H1 (cell line): ENCODE measurements around the gene COL8A1. TPM values are rescaled to one million over a fixed set of nuclear protein-coding genes. Genes with fewer than 3 reads are reported as not detected.

Source experiments
- CTCF ChIA-PET: fragments of 300-600 bp; sonication (Branson Sonifier 250); formaldehyde crosslinking; loops from one replicate; lab custom pipeline; 2021; ENCODE audit not compliant: partially characterized antibody; lab: Charles Lee
- POLR2A ChIA-PET: fragments of 300-600 bp; sonication (Branson Sonifier 250); formaldehyde crosslinking; loops from one replicate; lab custom pipeline; 2021; ENCODE audit warnings: inconsistent platforms; ENCODE audit not compliant: partially characterized antibody; lab: Charles Lee
- DNase-seq, 2 experiments: peaks; one replicate each; pipeline versions ENCODE4 v3.0.0 to v3.0.0-alpha.2; 2010 to 2022; ENCODE audit warnings: low spot score in 2 of 2, low read depth in 1 of 2, mixed read lengths in 1 of 2
- FAIRE-seq: peaks from 2 replicates; lab custom pipeline; 2011; peaks lifted over from hg19 to GRCh38; lab: Jason Lieb, UNC
- H2AFZ ChIP-seq: 2 replicates; pipeline ENCODE4 v1.8.1; 2012; ENCODE audit warnings: low read length, inconsistent platforms
- H2AK5ac ChIP-seq: 2 replicates; pipeline ENCODE4 v1.6.1; 2013; ENCODE audit warnings: low read depth, low read length
- H2BK120ac ChIP-seq: replicated peaks from 2 replicates; pipeline ENCODE3; 2013; ENCODE audit warnings: low read depth, low read length, inconsistent platforms
- H2BK12ac ChIP-seq: 2 replicates; pipeline ENCODE4 v1.6.1; 2013; ENCODE audit warnings: low read depth, low read length
- H2BK15ac ChIP-seq: 2 replicates; pipeline ENCODE4 v1.6.1; 2013; ENCODE audit warnings: low read length
- H2BK20ac ChIP-seq: 2 replicates; pipeline ENCODE4 v1.6.1; 2013; ENCODE audit warnings: low read length
- H2BK5ac ChIP-seq: 2 replicates; pipeline ENCODE4 v1.6.1; 2013; ENCODE audit warnings: low read depth, low read length
- H3K14ac ChIP-seq: 2 replicates; pipeline ENCODE4 v1.6.1; 2013; ENCODE audit warnings: inconsistent platforms; ENCODE audit not compliant: insufficient read length
- H3K18ac ChIP-seq: 2 replicates; pipeline ENCODE4 v1.6.1; 2013; ENCODE audit warnings: low read length; ENCODE audit errors: extremely low read depth
- H3K23ac ChIP-seq: 2 replicates; pipeline ENCODE4 v1.6.1; 2013; ENCODE audit warnings: inconsistent platforms; ENCODE audit not compliant: insufficient read length
- H3K23me2 ChIP-seq: 2 replicates; pipeline ENCODE4 v1.6.1; 2013; ENCODE audit warnings: low read depth, low read length
- H3K27ac ChIP-seq: 2 replicates; pipeline ENCODE4 v1.6.1; 2011; ENCODE audit warnings: low read depth, low read length, inconsistent platforms
- H3K27me3 ChIP-seq, 4 experiments: replicated peaks in 1 of 4; 1 replicate in 1 of 4; 2 replicates in 3 of 4; pipeline versions ENCODE4 v1.6.1 to v1.8.1; 2011 to 2013; ENCODE audit warnings: low read length in 3 of 4, mild to moderate bottlenecking in 3 of 4, inconsistent platforms in 2 of 4, mixed read lengths in 2 of 4, moderate library complexity in 1 of 4; ENCODE audit not compliant: control insufficient read depth in 3 of 4, insufficient read depth in 3 of 4; ENCODE audit errors: extremely low read depth in 1 of 4
- H3K36me3 ChIP-seq, 4 experiments: 2 replicates each; pipeline versions ENCODE4 v1.6.1 to v1.8.1; 2011 to 2013; ENCODE audit warnings: mild to moderate bottlenecking in 4 of 4, low read length in 3 of 4, moderate library complexity in 2 of 4, control low read depth in 1 of 4, inconsistent platforms in 1 of 4; ENCODE audit not compliant: insufficient read depth in 4 of 4, control insufficient read depth in 2 of 4
- H3K4ac ChIP-seq: replicated peaks from 2 replicates; pipeline ENCODE3; 2013; ENCODE audit warnings: low read length, low read depth, mixed read lengths, inconsistent platforms; ENCODE audit not compliant: insufficient read length
- H3K4me1 ChIP-seq, 4 experiments: replicated peaks in 1 of 4; 1 replicate in 1 of 4; 2 replicates in 3 of 4; pipeline versions ENCODE4 v1.6.1 to v1.8.1; 2011 to 2013; ENCODE audit warnings: low read length in 3 of 4, inconsistent platforms in 2 of 4, mixed read lengths in 1 of 4; ENCODE audit not compliant: insufficient read depth in 4 of 4, control insufficient read depth in 3 of 4
- H3K4me2 ChIP-seq, 2 experiments: 2 replicates each; pipeline versions ENCODE4 v1.6.1 to v1.8.1; 2011 to 2013; ENCODE audit warnings: low read depth in 2 of 2, low read length in 2 of 2, control low read depth in 1 of 2, inconsistent platforms in 1 of 2, mild to moderate bottlenecking in 1 of 2; ENCODE audit not compliant: insufficient read depth in 1 of 2
- H3K4me3 ChIP-seq, 4 experiments: fragments of 200-600, 300-600 bp in 1 of 4; sonication (generic), shearing (Covaris generic), sonication (Bioruptor Twin) in 1 of 4; 2 replicates each; pipeline versions ENCODE4 v1.5.1 to v1.8.1; 2011 to 2016; ENCODE audit warnings: low read length in 4 of 4, low read depth in 3 of 4, control low read depth in 2 of 4, inconsistent platforms in 2 of 4, mild to moderate bottlenecking in 2 of 4, mixed read lengths in 1 of 4, moderate library complexity in 1 of 4; ENCODE audit not compliant: insufficient read depth in 2 of 4; ENCODE audit errors: extremely low read depth in 1 of 4
- H3K56ac ChIP-seq: replicated peaks from 2 replicates; pipeline ENCODE3; 2013; ENCODE audit warnings: low read depth, mild to moderate bottlenecking, mixed read lengths, low read length, inconsistent platforms; ENCODE audit not compliant: insufficient read length
- H3K79me1 ChIP-seq: 2 replicates; pipeline ENCODE4 v1.6.1; 2013; ENCODE audit warnings: low read depth, low read length, control low read depth
- H3K79me2 ChIP-seq, 2 experiments: 2 replicates each; pipeline versions ENCODE4 v1.6.1 to v1.8.1; 2012 to 2013; ENCODE audit warnings: low read length in 2 of 2, mild to moderate bottlenecking in 2 of 2, inconsistent platforms in 1 of 2; ENCODE audit not compliant: insufficient read depth in 2 of 2, control insufficient read depth in 1 of 2
- H3K9ac ChIP-seq, 4 experiments: replicated peaks in 1 of 4; 1 replicate in 1 of 4; 2 replicates in 3 of 4; pipeline versions ENCODE4 v1.6.1 to v1.8.1; 2011 to 2013; ENCODE audit warnings: low read depth in 3 of 4, low read length in 3 of 4, control low read depth in 2 of 4, mild to moderate bottlenecking in 2 of 4, moderate library complexity in 2 of 4, inconsistent platforms in 1 of 4; ENCODE audit errors: extremely low read depth in 1 of 4
- H3K9me3 ChIP-seq, 2 experiments: 2 replicates each; pipeline versions ENCODE4 v1.6.1 to v1.8.1; 2012 to 2013; ENCODE audit warnings: mild to moderate bottlenecking in 2 of 2, moderate library complexity in 2 of 2, control low read depth in 1 of 2, inconsistent platforms in 1 of 2, low read depth in 1 of 2, low read length in 1 of 2, mixed read lengths in 1 of 2; ENCODE audit not compliant: insufficient read depth in 2 of 2
- H4K20me1 ChIP-seq, 2 experiments: replicated peaks in 1 of 2; 2 replicates each; pipeline versions ENCODE3 to v1.8.1; 2011 to 2013; ENCODE audit warnings: inconsistent platforms in 2 of 2, low read length in 2 of 2, mild to moderate bottlenecking in 1 of 2; ENCODE audit not compliant: insufficient read depth in 2 of 2, control insufficient read depth in 1 of 2
- H4K5ac ChIP-seq: 2 replicates; pipeline ENCODE4 v1.6.1; 2013; ENCODE audit warnings: low read length, low read depth, mixed read lengths, inconsistent platforms; ENCODE audit not compliant: insufficient read length
- H4K8ac ChIP-seq: 2 replicates; pipeline ENCODE4 v1.8.0; 2013; ENCODE audit warnings: mild to moderate bottlenecking, moderate library complexity, low read length, inconsistent platforms; ENCODE audit not compliant: insufficient read depth; ENCODE audit errors: extremely low read depth
- H4K91ac ChIP-seq: replicated peaks from 2 replicates; pipeline ENCODE3; 2013; ENCODE audit warnings: low read length, mixed read lengths, inconsistent platforms; ENCODE audit not compliant: insufficient read length
- CBX8 ChIP-seq: fragments of 300-800, 300-1000 bp; sonication (generic); IDR thresholded peaks from 2 replicates; pipeline ENCODE4 v1.7.1; 2016; ENCODE audit warnings: low read depth, low read length, borderline replicate concordance
- GTF2F1 ChIP-seq: IDR thresholded peaks from 2 replicates; pipeline ENCODE4 v1.6.1; 2012; ENCODE audit warnings: low read depth, low read length, improper control_type of control experiment, borderline replicate concordance
- HDAC2 ChIP-seq, 2 experiments: fragments of 300-600 bp in 1 of 2; sonication (generic) in 1 of 2; IDR thresholded peaks; 2 replicates each; pipeline ENCODE4 v1.6.1; 2011 to 2012; ENCODE audit warnings: low read depth in 2 of 2, low read length in 2 of 2, mild to moderate bottlenecking in 2 of 2, moderate library complexity in 2 of 2, borderline replicate concordance in 1 of 2, inconsistent platforms in 1 of 2
- RFX5 ChIP-seq: IDR thresholded peaks from 2 replicates; pipeline ENCODE4 v1.6.1; 2011; ENCODE audit warnings: low read depth, low read length, improper control_type of control experiment, borderline replicate concordance
- WGBS, 2 experiments: shearing (Covaris generic) in 1 of 2; methylation state at CpG; one replicate each; pipeline versions ENCODE4 v1.1.6 to v1.1.7; 2013 to 2015; ENCODE audit warnings: low lambda C conversion rate in 2 of 2, mixed read lengths in 2 of 2, inconsistent platforms in 1 of 2, low coverage in 1 of 2, missing lambda C conversion rate in 1 of 2; ENCODE audit not compliant: insufficient replicate concordance in 2 of 2, insufficient coverage in 1 of 2, insufficient read length in 1 of 2; ENCODE audit errors: extremely low coverage in 1 of 2, missing lambda C conversion rate in 1 of 2; 5-methylcytosine and 5-hydroxymethylcytosine counted together
- polyA plus RNA-seq, 7 experiments: library from polyadenylated mRNA; depleted of rRNA in 3 of 7; stranded (reverse) in 5 of 7; unstranded in 2 of 7; fragments of >200 nt in 5 of 7; fragments of 200-250 nt in 2 of 7; gene quantifications; 1 replicate in 5 of 7; 2 replicates in 1 of 7; 4 replicates in 1 of 7; pipeline versions ENCODE4 v1.2.1 to v1.2.3, GENCODE V29; 2011 to 2013; ENCODE audit warnings: missing spikeins in 2 of 7, mixed read lengths in 2 of 7
- total RNA-seq: library from RNA; stranded (reverse); fragmentation: NEBNext Ultra II Directional; extraction: Animal tissue kit (Norgen Biotek cat#: 25700); gene quantifications from 2 replicates; pipeline ENCODE4 v1.2.1, GENCODE V29; 2021

COL8A1 gene
- total and polyA plus RNA-seq, 2 of the 8 experiments (the other 6 are each of a cell fraction or from before 2014, with no cell fraction given): 0.21 to 1.2 TPM

DNA sequence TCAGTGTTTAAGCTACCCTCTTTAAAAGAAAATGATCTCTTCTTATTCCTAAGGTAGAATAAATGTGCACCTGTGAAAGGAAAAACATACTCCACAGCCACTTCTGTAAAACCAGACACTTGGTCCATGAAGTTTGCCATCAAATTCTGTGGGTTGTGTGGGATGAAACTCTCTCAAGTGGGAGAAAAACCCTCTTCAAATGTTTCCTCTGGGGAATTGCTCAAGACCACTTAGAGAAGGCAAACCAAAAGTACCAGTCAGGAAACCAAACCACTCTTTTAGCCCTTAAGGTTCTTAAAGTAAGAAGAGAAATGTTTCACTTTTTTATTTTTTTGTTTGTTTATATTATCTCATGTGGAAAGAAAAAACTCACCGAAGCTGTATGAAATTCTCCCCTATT is 1.2 kb downstream of the COL8A1 start:
- no peak overlapping the region for H3K56ac ChIP-seq
- H2BK120ac ChIP-seq: no peak overlapping the region
- POLR2A ChIA-PET: no interaction called here
- no peak for TF ChIP-seq CBX8
- TF ChIP-seq HDAC2 (IDR thresholded peaks at IDR 0.05; ENCODE audit: borderline replicate concordance in 1 of 2, low read depth in 2 of 2, low read length in 2 of 2): no peak
- TF ChIP-seq GTF2F1: no peak
- TF ChIP-seq RFX5: no peak

More for the DNA sequence above, 1.2 kb downstream of the COL8A1 start:
- FAIRE-seq: no peak
- Histone ChIP-seq H2BK15ac (no peak overlapping the region), H2BK12ac (no peak overlapping the region), H3K27ac (no peak overlapping the region), H3K23ac (no peak overlapping the region), H4K8ac (no peak overlapping the region), H3K4me2 (peak overlapping the region in 1 of 2 experiments; percentile 84; a peak in 1 of 4 replicates), H3K9me3 (no peaks in the 10 kb centered on the region), H3K4me3 (no peak overlapping the region), H3K14ac (no peak overlapping the region), H2AFZ (no peak overlapping the region), H2BK20ac (no peak overlapping the region), H4K5ac (no peak overlapping the region), H3K79me1 (no peaks in the 10 kb centered on the region), H3K36me3 (no peaks in the 10 kb centered on the region), H4K20me1 (no peaks in the 10 kb centered on the region), H3K4me1 (peaks cover 0 to 7% (median 2%) of the 10 kb centered on the region in 4 experiments; a peak in 3 of 7 replicates), H3K4ac (no peak overlapping the region), H2AK5ac (no peak overlapping the region), H4K91ac (no peak overlapping the region), H2BK5ac (no peak overlapping the region), H3K79me2 (no peaks in the 10 kb centered on the region), H3K9ac (no peak overlapping the region), H3K23me2 (peaks cover 10% of the 10 kb centered on the region), H3K18ac (no peak overlapping the region), H3K27me3 (peaks cover 0 to 28% (median 20%) of the 10 kb centered on the region in 4 experiments; a peak in 6 of 7 replicates)
- CTCF ChIA-PET: interaction anchor here (2.1 to 2.7 kb wide), 3 partner anchors 12 to 114 kb away, joined by 10 to 19 read pairs (median 11); no protein-coding TSS in a partner anchor
- DNase-seq: no peak
- 87% methylated on average over 1 of the region's 1 CpG; no CpG with 5 or more reads in 1 of the 2 experiments for WGBS, 2 experiments
